HEK293 (cell line): Measurements from ENCODE around the gene PRSS56.

Experiments
- CTCF ChIA-PET: fragments of 350-600 bp; formaldehyde crosslinking; extraction: SDS; loops from one replicate; lab custom pipeline; 2021; ENCODE audit warnings: antibody characterized with exemption; lab: Yijun Ruan, JAX
- POLR2A ChIA-PET: fragments of 300-600 bp; formaldehyde crosslinking; extraction: SDS; loops from one replicate; lab custom pipeline; 2020; ENCODE audit warnings: antibody characterized with exemption, inconsistent platforms; lab: Yijun Ruan, JAX
- H3K27ac ChIP-seq: fragments of 200-500 bp; sonication (Bioruptor generic); 2 replicates; pipeline ENCODE4 v1.5.1; 2014; ENCODE audit warnings: low read depth, low read length, control low read depth, inconsistent platforms; ENCODE audit errors: extremely low read depth
- H3K36me3 ChIP-seq, 2 experiments: fragments of 200-500 bp in 1 of 2; sonication (Bioruptor generic) in 1 of 2; 1 replicate in 1 of 2; 2 replicates in 1 of 2; pipeline ENCODE4 v1.5.1; 2014 to 2017; ENCODE audit warnings: inconsistent platforms in 2 of 2, low read length in 2 of 2; ENCODE audit not compliant: control insufficient read depth in 2 of 2, insufficient read depth in 1 of 2
- H3K4me1 ChIP-seq: fragments of 200-500 bp; sonication (Bioruptor generic); 2 replicates; pipeline ENCODE4 v1.5.1; 2014; ENCODE audit warnings: mild to moderate bottlenecking, low read length, inconsistent platforms; ENCODE audit not compliant: control insufficient read depth, insufficient read depth
- H3K4me3 ChIP-seq: 2 replicates; pipeline ENCODE4 v1.5.1; 2011; ENCODE audit warnings: low read depth, mild to moderate bottlenecking, control low read depth, low read length, moderate library complexity
- H3K9me3 ChIP-seq: fragments of 200-500 bp; sonication (Bioruptor generic); 2 replicates; pipeline ENCODE4 v1.5.1; 2014; ENCODE audit warnings: low read depth, low read length, inconsistent platforms; ENCODE audit not compliant: control insufficient read depth, insufficient read depth
- EGR2 ChIP-seq: fragments of 450-650 bp; formaldehyde crosslinking; IDR thresholded peaks from 2 replicates; pipeline ENCODE4 v1.5.1; 2016; ENCODE audit warnings: low read depth, missing biosample characterization, missing genetic modification characterization
- GLIS2 ChIP-seq: fragments of 450-650 bp; formaldehyde crosslinking; IDR thresholded peaks from 2 replicates; pipeline ENCODE4 v1.5.1; 2016; ENCODE audit warnings: missing biosample characterization, missing genetic modification characterization
- MYNN ChIP-seq: fragments of 450-650 bp; formaldehyde crosslinking; IDR thresholded peaks from 2 replicates; pipeline ENCODE4 v1.5.1; 2016; ENCODE audit warnings: missing biosample characterization, missing genetic modification characterization, borderline replicate concordance
- SCRT2 ChIP-seq: fragments of 450-650 bp; formaldehyde crosslinking; IDR thresholded peaks from 2 replicates; pipeline ENCODE4 v1.5.1; 2016; ENCODE audit warnings: missing biosample characterization, missing genetic modification characterization
- WT1 ChIP-seq: fragments of 450-650 bp; formaldehyde crosslinking; IDR thresholded peaks from 2 replicates; pipeline ENCODE4 v1.5.1; 2016; ENCODE audit warnings: missing biosample characterization, missing genetic modification characterization
- ZBTB17 ChIP-seq: fragments of 450-650 bp; formaldehyde crosslinking; IDR thresholded peaks from 2 replicates; pipeline ENCODE4 v1.5.1; 2016; ENCODE audit warnings: missing biosample characterization, missing genetic modification characterization
- ZFHX2 ChIP-seq: fragments of 450-650 bp; formaldehyde crosslinking; conservative IDR thresholded peaks from 2 replicates; pipeline ENCODE4 v1.5.1; 2016; ENCODE audit warnings: missing biosample characterization, missing genetic modification characterization
- ZNF112 ChIP-seq: fragments of 450-650 bp; formaldehyde crosslinking; IDR thresholded peaks from 2 replicates; pipeline ENCODE4 v1.5.0; 2017; ENCODE audit warnings: missing biosample characterization, missing genetic modification characterization
- ZNF148 ChIP-seq: fragments of 450-650 bp; formaldehyde crosslinking; IDR thresholded peaks from 2 replicates; pipeline ENCODE4 v1.5.0; 2017; ENCODE audit warnings: missing biosample characterization, missing genetic modification characterization, borderline replicate concordance
- ZNF202 ChIP-seq: fragments of 450-650 bp; formaldehyde crosslinking; IDR thresholded peaks from 2 replicates; pipeline ENCODE4 v1.5.1; 2016; ENCODE audit warnings: missing biosample characterization, missing genetic modification characterization, borderline replicate concordance
- ZNF324 ChIP-seq: fragments of 450-650 bp; formaldehyde crosslinking; IDR thresholded peaks from 2 replicates; pipeline ENCODE4 v1.5.1; 2016; ENCODE audit warnings: missing biosample characterization, missing genetic modification characterization
- ZNF544 ChIP-seq: fragments of 450-650 bp; formaldehyde crosslinking; IDR thresholded peaks from 2 replicates; pipeline ENCODE4 v1.5.0; 2017; ENCODE audit warnings: missing biosample characterization, missing genetic modification characterization
- ZNF555 ChIP-seq: fragments of 450-650 bp; formaldehyde crosslinking; conservative IDR thresholded peaks from 2 replicates; pipeline ENCODE4 v1.5.1; 2017; ENCODE audit warnings: missing biosample characterization, mild to moderate bottlenecking, missing genetic modification characterization, inconsistent platforms
- TF ChIP-seq, protein P1 (sequence below): fragments of 450-650 bp; formaldehyde crosslinking; IDR thresholded peaks from 2 replicates; pipeline ENCODE4 v1.5.1; 2016; ENCODE audit warnings: missing biosample characterization, missing genetic modification characterization
- TF ChIP-seq, protein P2 (sequence below): fragments of 450-650 bp; formaldehyde crosslinking; IDR thresholded peaks from 2 replicates; pipeline ENCODE4 v1.5.1; 2016; ENCODE audit warnings: missing biosample characterization, missing genetic modification characterization

PRSS56 gene

GRCh38 chr2:232493701-232494474, 26.3 kb upstream of the PRSS56 start (continued):
- TF ChIP-seq, protein P1, sequence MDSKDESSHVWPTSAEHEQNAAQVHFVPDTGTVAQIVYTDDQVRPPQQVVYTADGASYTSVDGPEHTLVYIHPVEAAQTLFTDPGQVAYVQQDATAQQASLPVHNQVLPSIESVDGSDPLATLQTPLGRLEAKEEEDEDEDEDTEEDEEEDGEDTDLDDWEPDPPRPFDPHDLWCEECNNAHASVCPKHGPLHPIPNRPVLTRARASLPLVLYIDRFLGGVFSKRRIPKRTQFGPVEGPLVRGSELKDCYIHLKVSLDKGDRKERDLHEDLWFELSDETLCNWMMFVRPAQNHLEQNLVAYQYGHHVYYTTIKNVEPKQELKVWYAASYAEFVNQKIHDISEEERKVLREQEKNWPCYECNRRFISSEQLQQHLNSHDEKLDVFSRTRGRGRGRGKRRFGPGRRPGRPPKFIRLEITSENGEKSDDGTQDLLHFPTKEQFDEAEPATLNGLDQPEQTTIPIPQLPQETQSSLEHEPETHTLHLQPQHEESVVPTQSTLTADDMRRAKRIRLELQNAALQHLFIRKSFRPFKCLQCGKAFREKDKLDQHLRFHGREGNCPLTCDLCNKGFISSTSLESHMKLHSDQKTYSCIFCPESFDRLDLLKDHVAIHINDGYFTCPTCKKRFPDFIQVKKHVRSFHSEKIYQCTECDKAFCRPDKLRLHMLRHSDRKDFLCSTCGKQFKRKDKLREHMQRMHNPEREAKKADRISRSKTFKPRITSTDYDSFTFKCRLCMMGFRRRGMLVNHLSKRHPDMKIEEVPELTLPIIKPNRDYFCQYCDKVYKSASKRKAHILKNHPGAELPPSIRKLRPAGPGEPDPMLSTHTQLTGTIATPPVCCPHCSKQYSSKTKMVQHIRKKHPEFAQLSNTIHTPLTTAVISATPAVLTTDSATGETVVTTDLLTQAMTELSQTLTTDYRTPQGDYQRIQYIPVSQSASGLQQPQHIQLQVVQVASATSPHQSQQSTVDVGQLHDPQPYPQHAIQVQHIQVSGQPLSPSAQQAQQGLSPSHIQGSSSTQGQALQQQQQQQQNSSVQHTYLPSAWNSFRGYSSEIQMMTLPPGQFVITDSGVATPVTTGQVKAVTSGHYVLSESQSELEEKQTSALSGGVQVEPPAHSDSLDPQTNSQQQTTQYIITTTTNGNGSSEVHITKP = no peak

DNA sequence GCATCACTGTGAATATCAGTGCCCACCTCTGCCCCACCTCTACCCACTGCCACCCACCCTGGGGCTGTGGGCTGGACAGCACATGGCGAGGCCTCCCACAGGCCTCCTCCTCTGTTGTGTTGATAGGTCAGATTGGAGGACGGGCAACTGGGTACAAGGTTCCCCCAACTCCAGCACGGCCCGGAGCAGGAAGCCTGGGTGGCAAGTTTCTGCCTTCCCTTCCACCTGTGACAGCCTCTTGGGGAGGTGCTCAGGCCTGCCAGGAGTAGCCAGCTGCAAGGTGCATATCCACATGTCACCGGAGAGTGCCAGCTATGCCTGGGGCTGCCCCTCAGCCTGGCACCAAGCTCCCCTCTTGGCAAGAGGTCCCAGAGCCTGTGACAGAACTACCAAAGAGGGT, 25.6 kb upstream of the PRSS56 start:
- Histone ChIP-seq H3K27ac (no peak overlapping the region), H3K9me3 (no peaks in the 10 kb centered on the region), H3K4me1 (no peaks in the 10 kb centered on the region), H3K4me3 (no peak overlapping the region), H3K36me3 (no peaks in the 10 kb centered on the region)
- CTCF ChIA-PET = interaction anchor here (1.1 kb wide), 1 partner anchor 26 kb away, joined by 3 read pairs; no protein-coding TSS in a partner anchor
- TF ChIP-seq ZNF544 (tag by site-specific recombination) (no peak), ZNF202 (tag by site-specific recombination) (no peak), MYNN (tag by site-specific recombination) (no peak), ZFHX2 (peak; percentile 42; the same call in 1 of the 2 replicates), SCRT2 (tag by site-specific recombination) (no peak), ZBTB17 (no peak), ZNF324 (tag by site-specific recombination) (no peak), ZNF148 (no peak), ZNF112 (tag by site-specific recombination) (no peak), EGR2 (tag by site-specific recombination) (peak; percentile 65; the same call in 1 of the 2 replicates), WT1 (no peak), ZNF555 (tag by site-specific recombination) (no peak), GLIS2 (tag by site-specific recombination) (no peak)
- TF ChIP-seq, protein P2, sequence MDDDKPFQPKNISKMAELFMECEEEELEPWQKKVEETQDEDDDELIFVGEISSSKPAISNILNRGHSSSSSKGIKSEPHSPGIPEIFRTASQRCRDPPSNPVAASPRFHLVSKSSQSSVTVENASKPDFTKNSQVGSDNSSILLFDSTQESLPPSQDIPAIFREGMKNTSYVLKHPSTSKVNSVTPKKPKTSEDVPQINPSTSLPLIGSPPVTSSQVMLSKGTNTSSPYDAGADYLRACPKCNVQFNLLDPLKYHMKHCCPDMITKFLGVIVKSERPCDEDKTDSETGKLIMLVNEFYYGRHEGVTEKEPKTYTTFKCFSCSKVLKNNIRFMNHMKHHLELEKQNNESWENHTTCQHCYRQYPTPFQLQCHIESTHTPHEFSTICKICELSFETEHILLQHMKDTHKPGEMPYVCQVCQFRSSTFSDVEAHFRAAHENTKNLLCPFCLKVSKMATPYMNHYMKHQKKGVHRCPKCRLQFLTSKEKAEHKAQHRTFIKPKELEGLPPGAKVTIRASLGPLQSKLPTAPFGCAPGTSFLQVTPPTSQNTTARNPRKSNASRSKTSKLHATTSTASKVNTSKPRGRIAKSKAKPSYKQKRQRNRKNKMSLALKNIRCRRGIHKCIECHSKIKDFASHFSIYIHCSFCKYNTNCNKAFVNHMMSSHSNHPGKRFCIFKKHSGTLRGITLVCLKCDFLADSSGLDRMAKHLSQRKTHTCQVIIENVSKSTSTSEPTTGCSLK (tag by site-specific recombination) = no peak
- POLR2A ChIA-PET = no interaction called here
